ENCODE results near the gene DYRK2.

The DYRK2 gene

DNA sequence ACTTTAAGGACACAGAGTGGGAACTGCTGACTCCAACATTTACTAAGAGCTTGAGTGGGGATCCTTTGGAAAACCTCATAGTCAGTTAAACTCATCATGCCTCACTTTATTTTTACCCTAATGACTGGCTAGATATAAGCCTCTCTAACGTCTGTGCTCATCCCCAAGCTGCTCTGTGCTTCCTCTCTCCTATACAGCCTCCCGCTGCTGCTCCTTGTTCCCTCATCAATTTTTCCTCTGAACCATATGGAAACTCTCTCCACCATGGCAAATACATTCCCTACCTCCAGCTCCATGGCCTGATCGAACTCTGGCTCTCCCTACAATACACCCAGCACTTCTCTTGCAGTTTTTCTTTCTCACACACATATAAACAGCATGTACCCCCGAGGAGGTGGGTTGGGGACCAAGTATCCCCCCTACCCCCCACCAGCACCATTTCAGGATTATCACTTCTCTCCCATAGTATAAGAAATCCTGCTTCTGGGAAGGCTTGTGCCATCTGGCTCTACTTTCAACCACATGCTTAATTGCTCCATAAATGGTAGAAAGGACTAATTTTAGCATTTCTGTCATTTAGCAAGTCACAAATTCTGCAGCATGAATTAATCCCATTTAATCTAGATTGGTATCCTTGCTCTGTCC is 39.2 kb upstream of the DYRK2 start:
- Histone ChIP-seq H3K36me3 (ENCODE audit: low read length) (no peaks in the 10 kb centered on the region), H3K4me3 (ENCODE audit: insufficient read depth, low read length, poor library complexity, severe bottlenecking) (no peak overlapping the region), H3K9ac (ENCODE audit: low read length) (no peak overlapping the region), H3K27ac (ENCODE audit: low read depth, low read length) (no peak overlapping the region), H3K27me3 (ENCODE audit: low read length) (no peaks in the 10 kb centered on the region), H3F3A (ENCODE audit: insufficient read depth) (no peaks in the 10 kb centered on the region), H3K9me2 (replicated peaks; ENCODE audit: insufficient read depth, low read length) (no peaks in the 10 kb centered on the region), H3K79me2 (ENCODE audit: insufficient read depth, low read length) (no peaks in the 10 kb centered on the region), H3K9me3 (ENCODE audit: insufficient read depth, low read length) (no peaks in the 10 kb centered on the region), H4K20me1 (ENCODE audit: low read depth, low read length) (no peaks in the 10 kb centered on the region), H3K4me2 (ENCODE audit: low read depth, low read length, poor library complexity, severe bottlenecking) (no peak overlapping the region), H2AFZ (ENCODE audit: low read depth, low read length, severe bottlenecking) (no peak overlapping the region)
- TF ChIP-seq, protein P1, sequence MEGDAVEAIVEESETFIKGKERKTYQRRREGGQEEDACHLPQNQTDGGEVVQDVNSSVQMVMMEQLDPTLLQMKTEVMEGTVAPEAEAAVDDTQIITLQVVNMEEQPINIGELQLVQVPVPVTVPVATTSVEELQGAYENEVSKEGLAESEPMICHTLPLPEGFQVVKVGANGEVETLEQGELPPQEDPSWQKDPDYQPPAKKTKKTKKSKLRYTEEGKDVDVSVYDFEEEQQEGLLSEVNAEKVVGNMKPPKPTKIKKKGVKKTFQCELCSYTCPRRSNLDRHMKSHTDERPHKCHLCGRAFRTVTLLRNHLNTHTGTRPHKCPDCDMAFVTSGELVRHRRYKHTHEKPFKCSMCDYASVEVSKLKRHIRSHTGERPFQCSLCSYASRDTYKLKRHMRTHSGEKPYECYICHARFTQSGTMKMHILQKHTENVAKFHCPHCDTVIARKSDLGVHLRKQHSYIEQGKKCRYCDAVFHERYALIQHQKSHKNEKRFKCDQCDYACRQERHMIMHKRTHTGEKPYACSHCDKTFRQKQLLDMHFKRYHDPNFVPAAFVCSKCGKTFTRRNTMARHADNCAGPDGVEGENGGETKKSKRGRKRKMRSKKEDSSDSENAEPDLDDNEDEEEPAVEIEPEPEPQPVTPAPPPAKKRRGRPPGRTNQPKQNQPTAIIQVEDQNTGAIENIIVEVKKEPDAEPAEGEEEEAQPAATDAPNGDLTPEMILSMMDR (IDR thresholded peaks at IDR 0.05; ENCODE audit: insufficient read depth, low read length, poor library complexity, severe bottlenecking): no peak
- TF ChIP-seq EZH2phosphoT487 (conservative IDR thresholded peaks at IDR 0.05; ENCODE audit: low read length): no peak

GRCh38 chr12:67613040-67613439 is 35.5 kb upstream of the DYRK2 start:
- Histone ChIP-seq H4K20me1 (ENCODE audit: low read depth, low read length) (no peaks in the 10 kb centered on the region), H3K27me3 (ENCODE audit: low read length) (no peaks in the 10 kb centered on the region), H3K79me2 (ENCODE audit: insufficient read depth, low read length) (no peaks in the 10 kb centered on the region), H3K4me2 (ENCODE audit: low read depth, low read length, poor library complexity, severe bottlenecking) (no peak overlapping the region), H3F3A (ENCODE audit: insufficient read depth) (no peaks in the 10 kb centered on the region), H3K9ac (ENCODE audit: low read length) (no peak overlapping the region), H2AFZ (ENCODE audit: low read depth, low read length, severe bottlenecking) (no peak overlapping the region), H3K4me3 (ENCODE audit: insufficient read depth, low read length, poor library complexity, severe bottlenecking) (no peak overlapping the region), H3K9me2 (replicated peaks; ENCODE audit: insufficient read depth, low read length) (no peaks in the 10 kb centered on the region), H3K9me3 (ENCODE audit: insufficient read depth, low read length) (no peaks in the 10 kb centered on the region), H3K36me3 (ENCODE audit: low read length) (no peaks in the 10 kb centered on the region), H3K27ac (ENCODE audit: low read depth, low read length) (no peak overlapping the region)
- TF ChIP-seq EZH2phosphoT487 (conservative IDR thresholded peaks at IDR 0.05; ENCODE audit: low read length): no peak
- TF ChIP-seq, protein P1 (IDR thresholded peaks at IDR 0.05; ENCODE audit: insufficient read depth, low read length, poor library complexity, severe bottlenecking): no peak

- Histone ChIP-seq H3K27ac (ENCODE audit: low read depth, low read length) (no peak overlapping the region), H3K4me2 (ENCODE audit: low read depth, low read length, poor library complexity, severe bottlenecking) (no peak overlapping the region), H3K9me3 (ENCODE audit: insufficient read depth, low read length) (no peaks in the 10 kb centered on the region), H3K36me3 (ENCODE audit: low read length) (no peaks in the 10 kb centered on the region), H3K9me2 (replicated peaks; ENCODE audit: insufficient read depth, low read length) (no peaks in the 10 kb centered on the region), H2AFZ (ENCODE audit: low read depth, low read length, severe bottlenecking) (no peak overlapping the region), H3K4me3 (ENCODE audit: insufficient read depth, low read length, poor library complexity, severe bottlenecking) (no peak overlapping the region), H3F3A (ENCODE audit: insufficient read depth) (no peaks in the 10 kb centered on the region), H3K27me3 (ENCODE audit: low read length) (no peaks in the 10 kb centered on the region), H4K20me1 (ENCODE audit: low read depth, low read length) (no peaks in the 10 kb centered on the region), H3K79me2 (ENCODE audit: insufficient read depth, low read length) (no peaks in the 10 kb centered on the region), H3K9ac (ENCODE audit: low read length) (no peak overlapping the region)
- TF ChIP-seq, protein P1 (IDR thresholded peaks at IDR 0.05; ENCODE audit: insufficient read depth, low read length, poor library complexity, severe bottlenecking): no peak
- no peak for TF ChIP-seq EZH2phosphoT487 (conservative IDR thresholded peaks at IDR 0.05; ENCODE audit: low read length)
These were observed 30.9 kb upstream of the DYRK2 start for GRCh38 chr12:67617629-67618028.

All from SU-DHL-6 (cell line).